ENCODE results near the gene C11orf98.

DNA sequence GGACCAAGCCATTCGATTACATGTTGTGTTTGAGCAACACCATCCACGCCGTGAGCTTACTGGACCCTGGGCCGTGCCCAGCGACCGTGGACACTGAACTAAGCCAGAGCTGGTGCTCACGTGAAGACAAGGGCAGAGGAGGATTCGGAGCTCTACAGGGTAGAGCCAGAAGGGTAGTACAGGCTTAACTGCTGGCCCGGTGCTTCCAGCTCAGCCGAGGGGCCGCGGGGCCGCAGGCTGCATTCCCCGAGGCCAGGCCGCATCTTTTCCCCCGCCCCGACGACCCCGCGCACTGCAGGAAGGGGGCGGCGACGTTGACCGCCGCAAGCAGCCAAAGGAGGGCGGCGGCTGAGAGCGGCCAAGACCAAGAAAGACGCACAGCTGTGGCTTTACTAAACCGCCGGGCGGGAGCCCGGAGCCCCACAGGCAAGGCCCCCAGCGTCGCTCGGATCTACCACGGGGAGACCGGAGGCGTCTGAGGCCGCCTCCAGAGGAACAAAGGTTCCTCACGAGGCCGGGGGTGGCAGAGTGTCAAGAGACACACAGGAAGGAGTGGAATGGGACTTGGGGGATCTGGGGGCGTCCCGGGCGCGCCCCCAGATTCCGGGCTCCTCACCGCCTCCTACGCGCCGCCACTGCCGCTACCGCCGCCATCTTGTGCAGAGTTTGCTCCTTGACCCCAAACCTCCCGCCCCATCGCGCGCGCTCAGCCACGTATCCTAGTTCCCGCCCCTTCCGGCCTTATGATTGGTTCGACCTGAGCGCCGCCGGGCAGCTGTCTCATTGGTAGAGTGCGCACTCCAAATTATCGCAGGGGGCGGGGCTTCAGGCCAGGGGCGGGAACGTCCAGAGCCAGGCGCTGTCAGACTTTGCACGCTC lies 18.8 kb downstream of the C11orf98 start, which contains the start of gene GANAB:
- TF ChIP-seq, protein P1, sequence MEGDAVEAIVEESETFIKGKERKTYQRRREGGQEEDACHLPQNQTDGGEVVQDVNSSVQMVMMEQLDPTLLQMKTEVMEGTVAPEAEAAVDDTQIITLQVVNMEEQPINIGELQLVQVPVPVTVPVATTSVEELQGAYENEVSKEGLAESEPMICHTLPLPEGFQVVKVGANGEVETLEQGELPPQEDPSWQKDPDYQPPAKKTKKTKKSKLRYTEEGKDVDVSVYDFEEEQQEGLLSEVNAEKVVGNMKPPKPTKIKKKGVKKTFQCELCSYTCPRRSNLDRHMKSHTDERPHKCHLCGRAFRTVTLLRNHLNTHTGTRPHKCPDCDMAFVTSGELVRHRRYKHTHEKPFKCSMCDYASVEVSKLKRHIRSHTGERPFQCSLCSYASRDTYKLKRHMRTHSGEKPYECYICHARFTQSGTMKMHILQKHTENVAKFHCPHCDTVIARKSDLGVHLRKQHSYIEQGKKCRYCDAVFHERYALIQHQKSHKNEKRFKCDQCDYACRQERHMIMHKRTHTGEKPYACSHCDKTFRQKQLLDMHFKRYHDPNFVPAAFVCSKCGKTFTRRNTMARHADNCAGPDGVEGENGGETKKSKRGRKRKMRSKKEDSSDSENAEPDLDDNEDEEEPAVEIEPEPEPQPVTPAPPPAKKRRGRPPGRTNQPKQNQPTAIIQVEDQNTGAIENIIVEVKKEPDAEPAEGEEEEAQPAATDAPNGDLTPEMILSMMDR (conservative IDR thresholded peaks at IDR 0.05 in 1 of 2, IDR thresholded peaks at IDR 0.05 in 1 of 2; ENCODE audit: extremely low read depth in 1 of 2, insufficient read depth in 1 of 2, low read depth in 1 of 2, low read length in 2 of 2): no peak
- no peak for TF ChIP-seq EZH2 (IDR thresholded peaks at IDR 0.05; ENCODE audit: borderline replicate concordance, low read length)

Data from mammary epithelial cell (primary cell).